Measurements from ENCODE around the gene LOXHD1.

The LOXHD1 gene

DNA sequence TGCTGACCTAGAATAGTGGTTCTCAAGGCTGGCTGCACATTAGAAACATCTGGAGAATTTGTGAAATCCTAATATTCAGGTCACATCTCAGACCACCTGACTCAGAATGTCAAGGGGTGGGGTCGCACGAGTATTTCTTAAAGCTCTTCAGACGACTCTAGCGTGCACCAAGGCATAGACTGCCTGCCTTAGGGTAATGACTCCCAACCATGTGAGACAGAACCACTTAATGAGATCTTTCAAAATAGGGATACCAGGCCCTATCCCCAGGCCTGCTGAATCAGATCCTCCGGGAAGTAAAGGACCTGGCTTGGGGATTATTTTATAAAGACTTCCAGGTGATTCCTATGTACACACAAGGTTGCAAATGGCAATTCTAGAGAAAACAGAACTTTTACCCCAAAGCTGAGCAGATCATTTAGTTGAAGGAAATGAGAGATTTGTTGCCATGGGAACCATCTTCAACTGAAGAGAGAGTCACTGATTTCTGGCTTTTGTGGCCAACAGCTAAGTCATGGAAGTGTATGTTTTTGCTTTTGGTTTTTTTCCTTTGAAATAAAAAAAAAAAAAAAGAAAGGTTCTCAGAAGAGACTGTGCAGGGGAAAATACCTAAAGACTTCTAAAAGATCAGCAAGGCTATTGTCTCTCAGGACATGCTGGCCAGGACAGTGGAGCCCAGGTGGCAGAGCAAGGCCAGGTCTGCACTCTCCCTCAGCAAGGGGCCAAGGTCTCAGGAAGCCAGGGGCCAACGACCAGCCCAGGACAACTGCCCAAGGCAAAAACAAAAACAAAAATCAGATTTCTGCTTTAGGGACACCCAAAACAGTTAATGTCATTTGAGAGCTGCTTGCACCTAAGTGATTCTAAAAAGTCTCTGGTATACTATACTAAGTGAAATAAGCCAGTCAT lies 15.3 kb upstream of the LOXHD1 start:
- DNase-seq, result no peak

DNA sequence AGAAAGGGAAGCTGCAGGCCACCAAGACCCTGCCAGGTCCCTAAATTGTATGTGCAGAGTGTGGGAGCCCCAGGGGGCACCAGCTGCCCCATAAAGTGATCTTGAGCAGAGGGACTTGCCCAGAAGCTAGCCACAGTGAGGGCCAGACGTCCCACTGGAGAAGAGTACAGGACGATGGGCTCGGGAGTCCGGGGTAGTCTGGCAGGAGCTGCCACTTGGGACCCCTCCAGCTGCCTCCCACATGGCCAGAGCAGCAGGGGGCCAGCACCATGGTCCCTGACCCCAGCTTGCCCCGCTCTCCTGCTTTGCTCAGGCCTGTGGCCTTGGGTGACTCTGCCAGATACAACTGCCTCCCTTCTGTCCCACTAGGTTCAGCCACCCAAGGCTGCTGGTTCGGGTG lies 11.7 kb upstream of the LOXHD1 start:
- DNase-seq, result no peak

DNA sequence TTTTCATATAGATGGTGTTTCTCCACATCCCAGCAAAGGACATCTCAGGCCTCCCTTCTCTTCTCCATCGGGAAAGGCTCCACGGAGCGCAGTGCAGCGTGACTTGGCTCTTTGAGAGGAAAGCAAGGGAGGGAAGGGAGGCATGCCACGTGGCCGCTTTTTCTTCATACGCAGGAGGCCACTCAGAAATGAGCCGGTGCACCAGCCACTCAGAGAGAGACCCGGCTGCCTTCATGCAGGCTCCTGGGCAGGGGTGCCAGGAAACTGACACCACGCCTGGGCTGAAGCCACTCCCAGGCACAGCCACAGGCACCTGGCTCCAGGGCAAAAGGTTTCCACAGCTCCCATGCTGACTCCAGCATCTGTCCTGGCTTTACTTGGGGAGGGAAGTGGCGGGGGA lies 11.1 kb upstream of the LOXHD1 start:
- DNase-seq, result no peak

DNA sequence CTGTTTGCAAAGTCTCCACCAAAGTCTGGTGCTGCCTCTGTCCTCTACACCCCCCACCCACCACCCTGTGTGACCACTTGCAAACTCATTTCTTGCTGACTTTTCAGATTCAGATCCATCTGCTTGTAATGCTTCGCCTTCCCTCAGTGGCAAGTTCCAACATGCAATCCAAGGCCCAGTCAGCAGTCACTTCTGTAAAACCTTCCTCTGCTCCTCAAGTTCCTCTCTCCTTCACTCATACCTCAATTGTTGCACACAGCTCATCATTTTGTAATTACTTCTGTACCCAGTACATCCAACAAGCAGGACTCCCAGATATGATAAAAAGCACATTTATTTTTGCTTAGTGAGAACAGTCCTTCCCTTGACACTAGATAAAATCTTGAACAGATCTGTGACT lies 6.5 kb upstream of the LOXHD1 start:
- DNase-seq, result no peak

DNA sequence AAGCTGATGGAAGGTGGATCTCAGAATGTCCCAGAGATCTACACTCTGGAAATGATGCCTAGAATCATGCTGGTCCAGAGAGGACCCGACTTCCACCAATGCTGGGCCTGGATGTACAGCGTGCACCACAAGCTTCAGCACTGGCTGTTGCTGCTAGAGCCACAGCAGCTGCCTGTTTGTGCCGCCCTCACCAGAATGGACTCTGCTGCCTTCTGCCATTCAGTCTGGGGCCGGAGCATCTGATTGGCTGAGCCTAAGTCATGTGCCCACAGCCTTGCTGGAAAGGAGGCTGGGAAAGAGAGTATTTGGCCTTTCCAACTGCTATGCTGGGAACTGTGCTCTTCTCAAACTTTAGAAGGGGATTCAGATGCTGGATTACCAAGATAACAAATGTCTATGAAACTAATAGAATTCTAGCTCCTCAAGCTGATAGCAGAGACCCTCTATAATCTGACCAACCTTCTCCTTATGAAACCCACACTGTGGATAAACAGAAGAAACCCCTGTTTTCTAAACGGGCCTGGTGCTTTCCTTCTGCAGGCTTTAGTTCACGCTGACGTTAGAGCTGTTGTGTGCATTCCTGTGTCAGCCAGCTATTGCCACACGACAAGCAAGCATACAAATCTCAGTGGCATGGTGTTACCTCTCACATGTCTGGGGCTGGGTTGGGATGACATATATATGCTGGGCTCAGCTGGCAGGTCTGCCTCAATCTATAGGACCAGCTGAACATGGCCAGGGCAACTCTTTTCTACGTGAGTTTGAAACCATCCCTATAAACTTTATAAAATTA lies 4.1 kb upstream of the LOXHD1 start:
- no peak for DNase-seq

DNA sequence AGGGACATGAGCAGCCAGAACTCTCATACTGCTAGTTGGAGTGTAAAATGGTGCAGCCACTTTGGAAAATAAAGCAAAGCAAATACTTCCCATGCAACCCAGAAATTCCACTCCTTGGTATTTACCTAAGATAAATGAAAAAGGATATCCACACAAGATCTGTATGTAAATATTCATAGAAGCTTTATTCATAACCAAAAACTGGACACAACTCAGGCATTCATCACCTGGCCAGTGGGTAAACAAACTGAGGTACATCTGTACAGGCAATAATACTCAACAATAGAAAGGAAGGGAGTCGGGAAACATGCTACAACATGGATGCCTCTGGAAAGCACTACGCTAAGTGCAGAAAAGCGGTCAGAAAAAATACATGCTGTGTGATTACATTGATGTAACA lies 2.5 kb upstream of the LOXHD1 start:
- DNase-seq, result no peak

DNA sequence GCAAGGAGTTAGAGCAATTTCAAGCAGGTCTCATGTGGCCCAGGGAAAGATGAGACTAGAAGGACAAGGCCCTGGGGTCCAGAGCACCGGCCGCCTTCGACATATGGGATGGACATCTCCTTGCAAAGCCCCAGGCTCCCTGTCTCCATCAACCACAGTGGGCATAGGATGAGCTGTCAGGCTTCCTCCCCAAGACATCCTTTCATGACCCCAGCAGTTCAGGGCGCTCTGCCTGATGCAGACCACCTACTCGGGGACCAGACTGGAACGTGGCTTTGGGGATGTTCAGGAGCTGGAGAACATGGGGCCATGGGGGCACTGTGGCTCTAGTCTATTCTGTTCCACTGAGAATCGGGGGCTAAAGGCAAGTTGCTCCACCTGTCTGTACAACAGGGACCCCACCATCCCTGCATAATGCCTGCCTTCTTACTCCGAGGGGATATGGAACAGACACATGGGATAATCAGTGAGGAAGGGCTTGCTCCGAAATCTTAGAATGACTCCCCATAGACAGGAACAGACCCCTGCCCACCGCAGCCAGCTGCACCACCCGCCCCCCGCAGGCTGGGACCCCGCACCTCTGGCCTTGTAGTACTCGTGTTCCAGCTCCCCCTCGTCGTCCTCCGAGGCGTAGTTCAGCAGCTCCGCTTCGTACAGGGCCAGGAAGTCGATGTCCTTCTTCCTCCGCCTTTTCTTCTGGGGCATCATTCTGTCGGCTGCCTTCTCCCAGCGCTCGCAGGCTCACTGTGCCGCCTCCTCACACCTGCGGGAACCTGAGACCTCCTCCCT lies 500 bp downstream of the LOXHD1 start:
- DNase-seq, result no peak

DNA sequence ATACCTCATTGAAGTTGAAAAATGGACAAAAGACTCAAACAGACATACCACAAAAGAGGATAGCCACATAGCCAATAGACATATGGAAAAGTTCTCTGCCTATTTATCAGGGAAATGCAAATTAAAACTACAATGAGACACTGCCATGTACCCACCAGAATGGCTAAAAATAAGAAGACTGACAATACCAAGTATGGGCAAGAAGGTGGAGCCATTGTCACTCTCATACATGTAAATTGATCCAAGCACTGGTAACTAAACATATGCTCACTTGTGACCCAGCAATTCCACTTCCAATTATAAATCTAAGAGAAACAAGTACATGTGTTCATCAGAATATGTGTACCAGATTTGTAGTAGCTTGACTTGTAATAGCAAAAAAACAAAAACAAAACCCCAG lies 4.6 kb downstream of the LOXHD1 start:
- no peak for DNase-seq

DNA sequence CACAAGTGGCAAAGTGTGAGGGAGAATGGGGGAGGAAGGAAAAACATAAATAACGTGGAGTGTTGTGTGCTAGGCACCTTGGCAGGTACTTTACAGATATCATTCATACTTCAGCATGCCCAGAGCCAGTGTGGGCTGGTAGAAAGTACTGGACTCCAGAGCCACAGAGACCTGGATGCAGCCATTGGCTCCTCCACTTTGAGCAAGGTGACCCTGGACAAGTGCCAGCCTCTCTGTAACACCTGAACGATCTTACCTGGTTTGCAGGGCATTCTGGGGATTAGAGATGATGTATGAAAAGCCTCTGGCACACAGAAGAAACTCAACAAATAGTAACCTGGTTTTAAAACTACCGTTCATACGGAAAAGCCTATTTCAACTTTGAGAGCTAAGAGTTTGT lies 6.3 kb downstream of the LOXHD1 start:
- DNase-seq, result no peak

DNA sequence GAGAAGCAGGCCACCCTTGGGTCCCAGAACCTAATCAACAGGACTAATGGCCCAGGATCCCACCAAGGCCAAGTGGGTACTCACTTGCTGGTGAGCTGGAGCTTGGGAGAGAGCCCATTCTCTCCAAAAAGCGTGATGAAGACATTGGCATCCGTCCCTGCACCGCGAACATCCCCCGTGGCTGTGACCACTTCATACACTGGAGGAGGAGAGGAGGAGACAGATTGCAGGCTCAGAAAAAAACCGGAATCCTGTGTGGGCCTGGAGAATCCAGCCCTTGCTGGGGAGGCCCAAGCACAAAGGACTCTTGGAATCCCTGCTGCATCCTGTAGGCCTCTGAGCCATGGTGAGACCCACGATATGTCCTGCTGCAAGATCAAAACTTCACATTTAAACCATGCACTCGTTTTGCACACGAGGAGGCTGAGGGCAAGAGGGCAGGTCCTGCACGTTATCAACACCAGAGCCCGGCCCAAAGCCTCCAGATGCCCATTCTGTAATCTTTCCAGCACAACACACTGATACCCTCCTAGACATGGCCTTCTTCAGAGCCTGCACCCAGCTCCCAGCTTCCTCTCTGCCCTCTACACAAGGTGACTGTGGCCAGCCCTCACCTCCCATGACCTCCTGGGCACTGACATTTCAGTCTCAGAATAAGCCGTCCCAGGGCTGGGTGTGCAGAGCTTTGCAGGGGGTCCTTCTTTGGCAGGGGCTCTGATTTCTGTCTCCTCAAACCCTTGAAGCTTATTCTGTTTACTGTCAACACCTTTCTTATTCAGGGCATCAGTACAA lies 7.8 kb downstream of the LOXHD1 start:
- no peak for DNase-seq

DNA sequence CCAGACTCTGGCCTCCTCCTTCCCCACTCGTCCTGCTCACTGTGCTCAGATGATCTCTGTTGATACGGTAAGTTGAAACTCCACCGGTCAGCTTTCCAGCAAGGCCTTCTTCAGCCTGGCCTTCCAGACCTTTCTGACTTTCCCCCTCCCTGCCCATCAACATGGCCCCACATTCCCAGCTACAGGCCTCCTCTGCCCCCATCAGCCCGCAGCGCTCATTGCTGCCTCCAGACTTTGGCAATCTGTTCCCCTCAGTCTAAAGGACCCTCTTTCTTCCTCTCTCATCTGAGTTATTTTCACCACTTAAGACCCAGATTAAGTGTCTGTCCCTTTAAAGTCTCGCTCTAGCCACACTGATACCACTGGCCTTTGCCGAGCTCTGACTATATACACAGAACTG lies 10.6 kb downstream of the LOXHD1 start:
- DNase-seq, result no peak

DNA sequence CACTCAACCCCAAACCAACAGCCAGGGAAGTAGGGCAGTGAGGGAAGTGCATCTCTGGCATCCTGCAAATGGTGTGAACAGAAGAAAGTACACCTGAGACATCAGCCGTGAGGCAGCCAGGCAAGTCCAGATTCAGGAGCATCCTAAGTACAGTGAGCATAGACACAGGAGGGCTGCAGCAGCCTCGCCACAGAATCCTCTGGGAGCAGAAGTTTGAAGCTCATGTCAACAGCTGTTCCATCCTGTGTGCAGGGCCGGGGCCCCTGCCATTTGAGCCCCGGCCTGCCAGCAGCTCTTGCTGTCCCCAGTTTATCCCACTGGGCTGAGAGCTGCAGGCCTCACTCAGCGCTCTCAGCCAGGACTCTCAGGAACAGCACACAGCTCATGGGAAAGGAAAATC lies 14.5 kb downstream of the LOXHD1 start:
- no peak for DNase-seq

DNA sequence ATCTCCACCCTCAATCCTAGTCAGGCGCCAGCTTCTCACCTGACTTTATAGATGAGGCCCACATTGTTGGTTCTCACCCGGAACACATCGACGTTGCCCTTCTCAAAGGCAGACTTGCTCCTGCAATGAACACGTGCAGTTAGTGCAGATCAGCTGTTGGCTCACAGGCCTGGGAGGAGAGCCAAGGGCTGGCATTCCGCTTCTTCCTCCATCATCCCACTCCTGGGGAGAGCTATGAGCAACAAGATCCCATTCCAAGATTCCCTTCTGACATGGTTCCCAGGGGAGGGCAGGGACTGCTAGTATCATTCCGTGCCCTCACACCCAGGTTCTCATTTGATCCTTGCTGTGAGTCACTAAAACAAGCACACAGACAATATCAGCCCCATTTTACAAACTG lies 15.1 kb downstream of the LOXHD1 start:
- DNase-seq, result no peak

DNA sequence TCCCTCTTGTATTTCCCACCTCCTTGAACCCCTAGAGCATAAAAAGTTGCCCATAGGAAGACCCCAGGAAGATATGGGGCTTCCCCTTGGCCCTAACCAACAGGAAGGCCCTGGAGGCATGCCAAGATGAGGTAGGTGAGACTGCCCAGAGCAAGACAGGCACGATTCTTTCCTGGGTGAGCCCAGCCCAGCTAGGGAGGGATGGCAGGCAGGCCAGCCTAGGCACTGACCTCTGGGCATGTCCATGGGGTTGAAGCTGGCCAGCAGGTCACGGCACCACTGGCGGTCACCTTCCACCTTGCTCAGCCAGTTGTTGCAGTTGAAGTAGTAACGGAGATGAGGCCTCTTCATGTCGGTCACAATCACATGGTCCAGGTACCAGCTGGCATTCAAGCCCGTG lies 17.6 kb downstream of the LOXHD1 start:
- DNase-seq, result no peak

DNA sequence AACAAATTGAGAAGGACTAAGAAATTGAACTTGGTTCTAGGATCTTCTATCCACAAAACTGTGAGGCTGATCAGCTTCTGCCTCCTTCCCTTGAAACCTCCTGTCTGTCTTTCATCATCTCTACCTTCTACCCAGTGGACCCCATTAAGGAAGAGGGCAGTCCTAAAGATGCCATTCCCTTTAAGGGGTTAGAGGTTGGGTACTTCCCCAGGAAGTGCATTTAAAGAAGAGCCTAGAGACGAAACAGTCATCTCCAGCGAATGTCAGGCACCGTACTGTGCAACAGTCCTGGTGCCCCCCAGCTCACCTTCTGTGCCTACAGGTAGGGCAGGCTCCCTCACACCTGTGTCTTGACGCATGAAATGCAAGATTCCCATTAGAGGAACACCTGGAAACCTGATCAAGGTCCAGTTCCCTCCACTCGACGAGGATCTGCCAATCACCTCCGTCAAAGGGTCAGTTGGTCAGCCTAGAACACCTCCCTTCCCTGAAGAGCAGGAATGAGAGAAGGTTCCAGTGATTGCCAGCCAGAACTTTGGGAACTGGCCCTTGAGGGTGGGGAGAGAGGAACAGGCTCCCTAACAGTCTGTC lies 20.9 kb downstream of the LOXHD1 start:
- DNase-seq, result no peak

DNA sequence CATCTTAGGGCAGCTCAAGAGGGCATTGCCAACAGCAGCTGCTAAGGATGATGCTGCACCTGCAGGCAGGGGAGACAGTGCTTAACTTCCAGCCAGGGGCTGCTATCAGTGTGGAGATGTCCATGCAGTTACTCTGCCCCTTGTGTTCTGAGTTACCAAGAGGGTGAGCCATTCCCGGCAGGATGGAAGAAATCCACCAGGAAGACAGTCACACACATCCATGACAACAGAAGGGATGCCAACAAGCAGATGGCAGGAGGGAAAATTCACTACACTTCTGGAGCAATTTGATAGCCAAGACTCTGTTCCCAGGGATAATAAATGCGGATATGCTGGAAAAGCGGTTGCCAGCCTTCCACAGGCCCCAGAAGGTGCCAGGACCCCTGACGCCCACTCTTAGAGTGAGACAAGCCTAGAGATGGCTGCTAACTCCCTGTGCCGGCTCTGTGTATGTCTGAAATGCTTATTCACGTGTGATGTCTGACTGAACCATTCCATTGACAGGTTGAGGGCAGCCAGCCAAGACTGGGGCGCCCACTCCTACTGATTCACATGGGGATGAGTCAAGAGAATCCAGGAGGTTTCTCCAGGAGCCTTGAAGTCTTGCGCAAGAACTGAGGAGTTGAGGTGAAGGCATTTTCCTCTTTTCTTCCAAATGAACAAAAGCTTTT lies 24.5 kb downstream of the LOXHD1 start:
- DNase-seq, result no peak

DNA sequence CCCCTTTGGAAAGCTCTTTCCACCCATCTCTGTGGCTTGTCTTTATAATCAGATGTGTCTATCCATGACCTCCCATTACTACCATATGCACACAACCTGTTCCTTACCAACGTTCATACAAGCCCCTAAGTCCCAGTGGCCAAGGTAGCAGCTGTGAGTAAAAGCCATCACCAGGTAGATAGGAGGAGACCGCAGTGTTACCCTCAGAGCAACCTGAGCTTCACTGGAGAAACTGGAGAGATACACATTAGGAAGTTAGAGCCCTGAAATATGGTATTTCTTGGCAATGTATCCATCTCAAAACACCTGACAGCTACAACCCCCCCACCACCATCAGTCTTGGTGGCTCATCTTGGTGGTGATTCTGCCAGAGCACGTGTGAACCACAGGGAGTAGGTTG lies 26.0 kb downstream of the LOXHD1 start:
- DNase-seq, result no peak

DNA sequence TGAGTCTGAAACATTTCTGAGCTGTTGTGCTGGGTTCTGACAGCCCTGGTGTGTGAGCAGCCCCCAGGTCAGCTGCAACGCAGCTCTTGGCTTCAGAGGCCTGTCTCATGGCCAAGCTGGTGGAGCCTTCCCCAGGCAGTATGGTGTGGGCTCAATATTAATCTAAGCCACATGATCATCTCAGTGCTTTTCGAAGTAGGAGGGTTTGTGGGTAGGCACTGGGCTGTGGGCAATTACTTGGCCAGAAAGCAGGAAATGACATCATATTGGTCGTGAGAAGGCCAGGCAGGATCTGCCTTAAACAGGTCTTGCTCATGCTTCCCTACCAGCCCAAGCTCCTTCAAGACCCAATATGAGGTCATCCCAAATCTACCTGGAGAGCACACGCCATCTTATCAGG lies 26.9 kb downstream of the LOXHD1 start:
- DNase-seq, result no peak

DNA sequence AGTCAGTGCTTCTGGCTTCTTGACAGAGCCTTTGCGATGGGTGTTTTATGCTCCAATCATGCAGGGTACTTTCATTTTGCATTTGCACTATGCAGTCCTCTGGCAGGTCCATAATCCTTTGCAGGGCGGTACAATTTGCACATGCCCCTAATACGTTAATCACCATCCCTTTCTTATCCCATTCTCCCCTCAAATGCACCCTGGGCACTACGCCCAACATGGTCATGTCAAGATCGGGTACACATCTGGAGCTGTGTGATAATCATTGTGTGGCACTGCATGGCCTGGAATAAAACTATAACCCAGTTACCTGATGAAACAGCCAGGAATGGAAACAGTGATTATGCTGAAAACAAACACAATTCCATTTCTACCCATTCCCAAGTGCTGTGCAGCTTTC lies 27.7 kb downstream of the LOXHD1 start:
- DNase-seq, result no peak

DNA sequence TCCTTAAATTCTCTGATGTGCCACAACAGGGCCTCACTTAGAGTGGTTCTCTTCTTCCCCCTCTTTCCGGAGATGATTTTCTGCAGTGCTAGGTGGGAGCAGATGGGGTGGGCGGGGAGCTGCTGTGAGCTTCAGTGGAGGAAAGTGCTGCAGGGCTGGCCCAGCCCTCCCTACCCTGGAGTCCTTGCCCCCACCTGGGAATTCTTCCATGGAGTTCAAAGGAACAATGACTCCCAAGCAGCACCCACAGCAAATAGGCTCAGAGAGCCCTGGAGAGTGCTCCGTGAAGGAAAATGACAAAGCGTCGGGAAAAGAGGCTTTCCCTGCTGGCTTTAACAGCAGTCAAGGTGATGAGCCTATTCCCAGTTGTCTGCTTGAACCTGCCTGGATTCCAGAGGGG lies 28.8 kb downstream of the LOXHD1 start:
- no peak for DNase-seq

DNA sequence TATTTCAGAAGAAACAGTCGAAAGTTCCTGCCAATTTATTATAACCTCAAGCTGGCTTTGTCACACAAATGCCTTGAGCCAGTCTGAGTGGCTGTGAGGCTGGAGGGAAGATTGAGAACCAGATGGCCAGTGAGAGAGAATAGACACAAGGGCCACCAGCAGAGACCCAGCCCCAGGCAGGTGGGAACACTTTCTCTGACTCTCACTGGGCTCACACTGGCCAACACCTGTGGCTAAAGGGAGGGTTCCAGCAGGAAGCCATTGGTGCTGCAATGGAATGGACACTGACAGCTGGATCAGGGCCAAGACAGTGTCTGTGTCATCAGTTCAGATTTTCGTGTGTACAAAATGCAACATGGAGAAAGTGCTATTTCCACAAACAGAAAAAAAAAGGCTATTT lies 29.9 kb downstream of the LOXHD1 start:
- no peak for DNase-seq
